Large intestine (tissue), 12 donors: Measurements from ENCODE around the gene CCL2. TPM values are rescaled to one million over a fixed set of nuclear protein-coding genes. Genes with fewer than 3 reads are reported as not detected.

Experiments used
- DNase-seq, 2 donors: peaks; one replicate each; pipeline versions ENCODE4 v3.0.0 to v3.0.0-alpha.2; 2013
- H3K27ac ChIP-seq: one replicate; pipeline ENCODE4 v1.5.1; 2013; ENCODE audit warnings: low read length
- H3K27me3 ChIP-seq: 2 replicates; pipeline ENCODE4 v1.6.1; 2013; ENCODE audit warnings: low read length; ENCODE audit not compliant: control insufficient read depth, insufficient read depth
- H3K36me3 ChIP-seq: 2 replicates; pipeline ENCODE4 v1.6.1; 2013; ENCODE audit warnings: low read length; ENCODE audit not compliant: control insufficient read depth, insufficient read depth
- H3K4me1 ChIP-seq: one replicate; pipeline ENCODE4 v1.6.1; 2013; ENCODE audit warnings: low read length; ENCODE audit not compliant: control insufficient read depth, insufficient read depth
- H3K4me3 ChIP-seq: one replicate; pipeline ENCODE4 v1.5.1; 2013; ENCODE audit warnings: low read length
- H3K9me3 ChIP-seq: one replicate; pipeline ENCODE4 v1.6.1; 2013; ENCODE audit warnings: mild to moderate bottlenecking, low read depth, low read length, moderate library complexity; ENCODE audit not compliant: control insufficient read depth
- WGBS: methylation state at CpG from one replicate; pipeline ENCODE4 v1.1.5; 2013; ENCODE audit warnings: low lambda C conversion rate; ENCODE audit not compliant: insufficient coverage; 5-methylcytosine and 5-hydroxymethylcytosine counted together
- long read RNA-seq, 11 donors: transcript quantifications; one replicate each; lab custom pipeline, GENCODE V29; 2026
- polyA plus RNA-seq: library from polyadenylated mRNA; unstranded; fragments of 120-200 nt; gene quantifications from one replicate; pipeline ENCODE4 v1.2.1, GENCODE V29; 2013

CCL2 gene
- polyA plus RNA-seq: 34.5 TPM
- long read RNA-seq, donor 1, transcript CCL2-201 (3 exons, 741 nt): major isoform, 10 of 12 reads
- long read RNA-seq, donor 1, partial matches to known transcripts: 0 of 12 reads
- long read RNA-seq, donor 1, other reads (novel, unspliced or antisense): 0 of 12 reads
- long read RNA-seq, donor 2, transcript CCL2-201 (3 exons, 741 nt): major isoform, 13 of 18 reads
- long read RNA-seq, donor 2, transcript CCL2-203 (1 exons, 996 nt): minor isoform, 5 of 18 reads
- long read RNA-seq, donor 2, partial matches to known transcripts: 0 of 18 reads
- long read RNA-seq, donor 2, other reads (novel, unspliced or antisense): 0 of 18 reads
- long read RNA-seq, donor 3: 0 reads
- long read RNA-seq, donor 4, partial matches to known transcripts: 0 of 1 reads
- long read RNA-seq, donor 4, other reads (novel, unspliced or antisense): 0 of 1 reads
- long read RNA-seq, donor 5, transcript CCL2-203 (1 exons, 996 nt): minor isoform, 5 of 20 reads
- long read RNA-seq, donor 5, transcript CCL2-201 (3 exons, 741 nt): major isoform, 14 of 20 reads
- long read RNA-seq, donor 5, partial matches to known transcripts: 0 of 20 reads
- long read RNA-seq, donor 5, other reads (novel, unspliced or antisense): 0 of 20 reads
- long read RNA-seq, donor 6, transcript CCL2-203 (1 exons, 996 nt): minor isoform, 6 of 17 reads
- long read RNA-seq, donor 6, transcript CCL2-201 (3 exons, 741 nt): major isoform, 10 of 17 reads
- long read RNA-seq, donor 6, partial matches to known transcripts: 0 of 17 reads
- long read RNA-seq, donor 6, other reads (novel, unspliced or antisense): 0 of 17 reads
- long read RNA-seq, donor 7, transcript CCL2-203 (1 exons, 996 nt): minor isoform, 7 of 28 reads
- long read RNA-seq, donor 7, transcript CCL2-201 (3 exons, 741 nt): major isoform, 20 of 28 reads
- long read RNA-seq, donor 7, partial matches to known transcripts: 0 of 28 reads
- long read RNA-seq, donor 7, other reads (novel, unspliced or antisense): 0 of 28 reads
- long read RNA-seq, donor 8, transcript CCL2-201 (3 exons, 741 nt): major isoform, 16 of 20 reads
- long read RNA-seq, donor 8, partial matches to known transcripts: 0 of 20 reads
- long read RNA-seq, donor 8, other reads (novel, unspliced or antisense): 0 of 20 reads
- long read RNA-seq, donor 9, transcript CCL2-201 (3 exons, 741 nt): major isoform, 15 of 17 reads
- long read RNA-seq, donor 9, partial matches to known transcripts: 0 of 17 reads
- long read RNA-seq, donor 9, other reads (novel, unspliced or antisense): 0 of 17 reads
- long read RNA-seq, donor 10, transcript CCL2-203 (1 exons, 996 nt): minor isoform, 5 of 21 reads
- long read RNA-seq, donor 10, transcript CCL2-201 (3 exons, 741 nt): major isoform, 15 of 21 reads
- long read RNA-seq, donor 10, partial matches to known transcripts: 0 of 21 reads
- long read RNA-seq, donor 10, other reads (novel, unspliced or antisense): 0 of 21 reads
- long read RNA-seq, donor 11, transcript CCL2-201 (3 exons, 741 nt): major isoform, 9 of 12 reads
- long read RNA-seq, donor 11, partial matches to known transcripts: 0 of 12 reads
- long read RNA-seq, donor 11, other reads (novel, unspliced or antisense): 0 of 12 reads

DNA sequence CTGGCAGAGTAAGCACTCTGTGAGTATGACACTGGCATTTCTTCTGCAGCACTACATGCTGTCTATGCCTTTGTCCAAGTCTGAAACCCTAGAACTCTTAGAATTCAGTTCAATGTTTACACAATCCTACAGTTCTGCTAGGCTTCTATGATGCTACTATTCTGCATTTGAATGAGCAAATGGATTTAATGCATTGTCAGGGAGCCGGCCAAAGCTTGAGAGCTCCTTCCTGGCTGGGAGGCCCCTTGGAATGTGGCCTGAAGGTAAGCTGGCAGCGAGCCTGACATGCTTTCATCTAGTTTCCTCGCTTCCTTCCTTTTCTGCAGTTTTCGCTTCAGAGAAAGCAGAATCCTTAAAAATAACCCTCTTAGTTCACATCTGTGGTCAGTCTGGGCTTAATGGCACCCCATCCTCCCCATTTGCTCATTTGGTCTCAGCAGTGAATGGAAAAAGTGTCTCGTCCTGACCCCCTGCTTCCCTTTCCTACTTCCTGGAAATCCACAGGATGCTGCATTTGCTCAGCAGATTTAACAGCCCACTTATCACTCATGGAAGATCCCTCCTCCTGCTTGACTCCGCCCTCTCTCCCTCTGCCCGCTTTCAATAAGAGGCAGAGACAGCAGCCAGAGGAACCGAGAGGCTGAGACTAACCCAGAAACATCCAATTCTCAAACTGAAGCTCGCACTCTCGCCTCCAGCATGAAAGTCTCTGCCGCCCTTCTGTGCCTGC is at the start of gene CCL2:
TSS of gene CCL2 (plus strand) at position 635 of the 730 bp plus-strand sequence. CDS start at position 700, 65 bp downstream.
- no peaks in the 10 kb centered on the region for H3K27me3 ChIP-seq
- WGBS: 0% methylated on average over 2 of the region's 11 CpGs
- no peaks in the 10 kb centered on the region for H3K9me3 ChIP-seq
- peak; percentile 67 to 81 for DNase-seq
- peak within 1 kb of the TSS; percentile 26 for H3K4me3 ChIP-seq
- H3K4me1 ChIP-seq: peaks cover 39% of the 10 kb centered on the region
- H3K27ac ChIP-seq: peak within 1 kb of the TSS; percentile 59
- no peaks in the 10 kb centered on the region for H3K36me3 ChIP-seq

DNA sequence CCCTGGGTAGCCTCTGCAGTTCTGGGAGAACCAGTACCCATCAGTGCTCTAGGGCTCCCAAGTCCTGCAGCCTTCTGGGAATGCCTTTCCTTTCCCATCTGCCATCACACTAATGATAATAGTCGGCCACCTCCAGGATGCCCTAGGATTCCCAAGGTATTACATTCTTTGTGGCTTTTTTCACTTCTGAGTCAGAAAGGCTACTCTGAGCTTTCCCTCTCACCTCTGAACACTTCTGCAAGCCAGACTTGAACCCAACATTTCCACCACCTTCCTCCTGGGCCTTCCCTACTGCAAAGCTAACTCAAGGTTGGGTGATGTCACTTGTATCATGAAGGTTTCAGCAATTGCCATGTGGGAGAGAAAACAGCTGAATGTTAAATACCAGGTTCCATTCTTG is 49.7 kb upstream of the CCL2 start:
- H3K9me3 ChIP-seq: no peaks in the 10 kb centered on the region
- no peaks in the 10 kb centered on the region for H3K36me3 ChIP-seq
- DNase-seq: no peak
- no peaks in the 10 kb centered on the region for H3K4me1 ChIP-seq
- H3K27ac ChIP-seq: no peak overlapping the region
- WGBS: no CpG with 5 or more reads among the region's 1 CpG
- H3K4me3 ChIP-seq: no peak overlapping the region
- peaks cover 6% of the 10 kb centered on the region for H3K27me3 ChIP-seq

GRCh38 chr17:34206569-34206968 is 48.5 kb upstream of the CCL2 start:
- Histone ChIP-seq H3K27ac (no peak overlapping the region), H3K9me3 (no peaks in the 10 kb centered on the region), H3K36me3 (no peaks in the 10 kb centered on the region), H3K4me3 (no peak overlapping the region), H3K27me3 (peaks cover 6% of the 10 kb centered on the region), H3K4me1 (no peaks in the 10 kb centered on the region)
- WGBS: no CpG with 5 or more reads among the region's 3 CpGs
- DNase-seq: no peak

DNA sequence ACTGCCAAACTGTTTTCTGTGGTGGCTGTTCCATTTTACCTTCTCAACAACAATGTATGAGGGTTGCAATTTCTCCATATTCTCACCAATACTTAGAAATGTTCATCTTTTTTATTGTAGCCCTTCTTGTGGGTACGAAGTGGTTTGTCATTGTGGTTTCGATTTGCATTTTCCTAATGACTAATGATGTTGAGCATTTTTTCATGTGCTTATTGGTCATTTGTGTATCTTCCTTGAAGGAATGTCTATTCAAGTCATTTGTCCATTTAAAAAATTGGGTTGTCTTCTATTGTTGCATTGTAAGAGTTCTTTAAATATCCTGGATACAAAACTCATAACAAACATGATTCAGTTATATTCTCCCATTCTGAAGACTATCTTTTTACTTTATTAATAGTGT is 47.5 kb upstream of the CCL2 start:
- no peaks in the 10 kb centered on the region for H3K4me1 ChIP-seq
- WGBS: no CpG with 5 or more reads among the region's 2 CpGs
- H3K36me3 ChIP-seq: no peaks in the 10 kb centered on the region
- H3K9me3 ChIP-seq: no peaks in the 10 kb centered on the region
- H3K27ac ChIP-seq: no peak overlapping the region
- H3K27me3 ChIP-seq: peaks cover 4% of the 10 kb centered on the region
- H3K4me3 ChIP-seq: no peak overlapping the region
- no peak for DNase-seq

DNA sequence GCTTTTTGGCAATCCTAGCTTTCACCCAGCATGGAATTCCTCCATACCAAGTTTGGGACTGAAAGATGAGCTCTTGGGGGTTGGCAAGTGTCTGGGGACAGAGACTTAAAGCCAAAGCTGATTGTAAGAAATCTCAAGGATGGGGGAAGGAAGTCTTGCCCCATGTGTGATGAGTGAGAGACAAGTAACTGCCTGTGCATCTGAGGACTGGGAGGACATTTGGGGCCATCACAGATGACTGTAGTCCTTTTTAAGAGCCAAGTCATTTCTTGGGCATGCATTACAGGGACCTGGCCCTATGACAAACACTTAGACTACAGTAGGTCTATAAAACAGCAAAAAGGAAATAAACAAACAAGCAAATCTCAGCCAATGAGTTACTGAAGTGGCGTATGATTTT is 36.3 kb upstream of the CCL2 start:
- Histone ChIP-seq H3K27ac (no peak overlapping the region), H3K4me1 (no peaks in the 10 kb centered on the region), H3K9me3 (no peaks in the 10 kb centered on the region), H3K27me3 (peaks cover 4% of the 10 kb centered on the region), H3K4me3 (no peak overlapping the region), H3K36me3 (no peaks in the 10 kb centered on the region)
- no CpG with 5 or more reads among the region's 1 CpG for WGBS
- DNase-seq: no peak

DNA sequence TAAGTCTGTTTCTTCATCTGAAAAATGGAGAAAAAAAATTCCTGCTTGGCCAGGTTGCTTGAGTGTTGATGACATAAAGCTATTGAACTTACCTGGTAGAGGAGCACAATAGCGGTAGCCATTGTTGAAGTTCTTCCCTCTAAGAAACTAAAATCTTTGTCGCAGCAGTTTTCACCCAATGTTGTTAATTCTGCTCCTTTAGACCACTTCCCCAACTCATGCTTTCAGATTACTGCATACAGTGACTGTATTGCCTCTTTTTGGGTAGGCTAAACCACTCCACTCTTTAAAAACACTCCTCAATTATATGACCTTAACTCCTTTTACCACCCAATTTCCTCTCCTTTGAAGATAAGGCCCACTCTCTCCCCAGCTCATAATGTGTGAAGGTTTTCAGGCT is 35.7 kb upstream of the CCL2 start:
- Histone ChIP-seq H3K27me3 (peaks cover 4% of the 10 kb centered on the region), H3K9me3 (no peaks in the 10 kb centered on the region), H3K4me1 (no peaks in the 10 kb centered on the region), H3K36me3 (no peaks in the 10 kb centered on the region), H3K4me3 (no peak overlapping the region), H3K27ac (no peak overlapping the region)
- 100% methylated on average over 2 of the region's 2 CpGs for WGBS
- no peak for DNase-seq

DNA sequence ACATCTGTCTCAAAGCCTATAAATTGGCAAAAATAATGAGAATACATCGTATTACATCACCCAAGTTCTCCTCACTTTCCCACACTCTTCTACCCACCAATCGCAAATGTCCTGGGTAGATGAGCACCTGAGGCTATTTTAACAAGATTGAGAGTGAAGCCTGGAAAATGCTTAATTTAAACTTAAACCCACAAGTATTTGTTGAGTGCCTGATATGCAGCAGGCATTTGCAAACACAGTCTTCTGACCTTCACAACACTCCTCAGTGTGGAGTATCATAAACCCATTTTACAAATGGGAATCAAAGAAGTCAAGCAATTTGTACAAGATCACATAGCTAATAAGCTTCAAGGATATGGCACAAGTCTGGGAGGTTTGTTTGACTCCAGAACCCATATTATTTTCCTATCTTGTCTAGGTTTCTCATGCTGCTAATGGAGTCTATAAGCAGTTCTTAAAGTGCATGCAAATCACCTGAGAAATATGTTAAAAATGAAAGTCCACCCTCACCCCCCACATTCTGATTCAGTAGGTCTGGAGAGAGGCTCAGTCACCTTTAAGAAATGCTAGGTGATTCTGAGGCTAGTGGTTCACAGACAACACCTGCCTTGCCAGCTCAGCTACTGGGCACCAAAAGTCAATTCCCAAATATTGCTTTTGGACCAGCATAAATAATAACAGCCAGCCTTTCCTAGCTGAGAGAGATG is 34.9 kb upstream of the CCL2 start:
- H3K4me1 ChIP-seq: no peaks in the 10 kb centered on the region
- H3K27me3 ChIP-seq: peaks cover 4% of the 10 kb centered on the region
- no peak overlapping the region for H3K27ac ChIP-seq
- H3K9me3 ChIP-seq: no peaks in the 10 kb centered on the region
- no peak overlapping the region for H3K4me3 ChIP-seq
- WGBS: no CpG with 5 or more reads among the region's 2 CpGs
- H3K36me3 ChIP-seq: no peaks in the 10 kb centered on the region
- DNase-seq: no peak

- H3K27ac ChIP-seq: no peak overlapping the region
- no peak for DNase-seq
- H3K4me3 ChIP-seq: no peak overlapping the region
- H3K36me3 ChIP-seq: no peaks in the 10 kb centered on the region
- no CpG with 5 or more reads among the region's 5 CpGs for WGBS
- H3K9me3 ChIP-seq: no peaks in the 10 kb centered on the region
- no peaks in the 10 kb centered on the region for H3K4me1 ChIP-seq
- peaks cover 4% of the 10 kb centered on the region for H3K27me3 ChIP-seq
Observed at GRCh38 chr17:34220752-34221395, 34.2 kb upstream of the CCL2 start.
